IMR-90 (cell line): ENCODE results near the gene PID1.

Source experiments
- RCOR1 ChIP-seq: IDR thresholded peaks from 2 replicates; pipeline ENCODE4 v1.6.1; 2012; ENCODE audit warnings: mild to moderate bottlenecking, low read length, improper control_type of control experiment; ENCODE audit not compliant: insufficient replicate concordance
- TF ChIP-seq, protein P1 (sequence below): conservative IDR thresholded peaks from 2 replicates; pipeline ENCODE4 v1.5.1; 2012; ENCODE audit warnings: mild to moderate bottlenecking, low read depth, low read length, improper control_type of control experiment

DNA sequence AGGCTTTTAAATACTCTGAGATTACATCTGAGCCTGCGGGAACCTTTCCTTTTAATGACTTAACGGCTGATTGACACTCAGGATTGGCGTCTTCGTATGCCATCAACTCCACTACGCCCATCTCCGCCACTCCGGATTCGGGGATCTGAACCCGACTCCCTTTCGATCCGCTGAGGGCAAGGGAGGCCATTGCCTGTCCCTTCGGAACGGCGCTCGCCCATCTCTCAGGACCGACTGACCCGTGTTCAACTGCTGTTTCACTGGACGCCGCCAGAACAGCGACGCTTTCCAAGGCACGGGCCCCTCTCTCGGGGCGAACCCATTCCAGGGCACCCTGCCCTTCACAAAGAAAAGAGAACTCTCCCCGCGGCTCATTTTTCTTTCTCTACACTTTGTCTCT is 90.4 kb downstream of the PID1 start:
- TF ChIP-seq, protein P1, sequence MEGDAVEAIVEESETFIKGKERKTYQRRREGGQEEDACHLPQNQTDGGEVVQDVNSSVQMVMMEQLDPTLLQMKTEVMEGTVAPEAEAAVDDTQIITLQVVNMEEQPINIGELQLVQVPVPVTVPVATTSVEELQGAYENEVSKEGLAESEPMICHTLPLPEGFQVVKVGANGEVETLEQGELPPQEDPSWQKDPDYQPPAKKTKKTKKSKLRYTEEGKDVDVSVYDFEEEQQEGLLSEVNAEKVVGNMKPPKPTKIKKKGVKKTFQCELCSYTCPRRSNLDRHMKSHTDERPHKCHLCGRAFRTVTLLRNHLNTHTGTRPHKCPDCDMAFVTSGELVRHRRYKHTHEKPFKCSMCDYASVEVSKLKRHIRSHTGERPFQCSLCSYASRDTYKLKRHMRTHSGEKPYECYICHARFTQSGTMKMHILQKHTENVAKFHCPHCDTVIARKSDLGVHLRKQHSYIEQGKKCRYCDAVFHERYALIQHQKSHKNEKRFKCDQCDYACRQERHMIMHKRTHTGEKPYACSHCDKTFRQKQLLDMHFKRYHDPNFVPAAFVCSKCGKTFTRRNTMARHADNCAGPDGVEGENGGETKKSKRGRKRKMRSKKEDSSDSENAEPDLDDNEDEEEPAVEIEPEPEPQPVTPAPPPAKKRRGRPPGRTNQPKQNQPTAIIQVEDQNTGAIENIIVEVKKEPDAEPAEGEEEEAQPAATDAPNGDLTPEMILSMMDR: no peak
- TF ChIP-seq RCOR1: no peak
